ENCODE measurements around the gene DIPK2A. TPM values are rescaled to one million over a fixed set of nuclear protein-coding genes. Genes with fewer than 3 reads are reported as not detected.

DIPK2A gene
- total and polyA plus RNA-seq, 2 of the 13 experiments (the other 11 are each of a cell fraction or from before 2014, with no cell fraction given): 5.8 to 8.0 TPM

DNA sequence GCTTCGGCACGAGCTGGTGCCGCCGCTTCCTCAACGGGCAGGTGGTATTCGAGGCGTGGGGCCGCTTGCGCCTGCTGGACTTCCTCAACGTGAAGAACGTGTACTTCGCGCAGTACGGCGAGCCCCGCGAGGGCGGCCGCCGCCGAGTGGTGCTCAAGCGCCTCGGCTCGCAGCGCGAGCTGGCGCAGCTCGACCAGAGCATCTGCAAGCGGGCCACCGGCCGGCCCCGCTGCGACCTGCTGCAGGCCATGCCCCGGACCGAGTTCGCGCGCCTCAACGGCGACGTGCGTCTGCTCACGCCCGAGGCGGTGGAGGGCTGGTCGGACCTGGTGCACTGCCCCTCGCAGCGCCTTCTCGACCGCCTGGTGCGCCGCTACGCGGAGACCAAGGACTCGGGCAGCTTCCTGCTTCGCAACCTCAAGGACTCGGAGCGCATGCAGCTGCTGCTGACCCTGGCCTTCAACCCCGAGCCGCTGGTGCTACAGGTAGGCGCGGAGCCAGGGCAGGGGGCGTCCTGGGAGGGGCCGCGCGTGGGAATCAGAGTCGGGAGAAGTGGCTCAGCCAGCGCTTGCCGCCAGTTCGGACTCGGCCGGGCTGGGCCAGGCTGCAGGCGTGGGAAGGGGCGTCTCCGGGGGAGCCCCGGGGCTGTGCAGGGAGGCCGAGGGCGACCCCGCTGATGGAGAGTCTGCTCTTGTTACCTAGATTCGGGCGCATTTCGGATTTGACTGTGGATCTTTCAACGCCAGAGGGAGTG, 1.1 kb downstream of the DIPK2A start (continued):
- TF ChIP-seq ZNF816 (CRISPR knock-in tag; IDR thresholded peaks at IDR 0.05; ENCODE audit: borderline replicate concordance) (peak; percentile 46; the same call in 1 of the 2 replicates), SSRP1 (CRISPR knock-in tag; IDR thresholded peaks at IDR 0.05) (no peak), ZNF331 (CRISPR knock-in tag; IDR thresholded peaks at IDR 0.05) (0 out of 2 replicates have a peak, but pooled peaks have one; percentile 1), TCF12 (IDR thresholded peaks at IDR 0.05) (no peak), TCF12 (CRISPR knock-in tag; IDR thresholded peaks at IDR 0.05) (no peak), IRF2 (CRISPR knock-in tag; IDR thresholded peaks at IDR 0.05) (no peak; the same call in 1 of the 2 replicates), SRSF1 (optimal IDR thresholded peaks at IDR 0.05; ENCODE audit: low read depth, low read length) (no peak), HOXA9 (CRISPR knock-in tag; IDR thresholded peaks at IDR 0.05; ENCODE audit: borderline replicate concordance) (0 out of 2 replicates have a peak, but pooled peaks have one; percentile 55), SP1 (IDR thresholded peaks at IDR 0.05) (no peak), SP1 (CRISPR knock-in tag; IDR thresholded peaks at IDR 0.05) (no peak), ZNF264 (CRISPR knock-in tag; IDR thresholded peaks at IDR 0.05) (no peak), ZNF772 (CRISPR knock-in tag; IDR thresholded peaks at IDR 0.05) (no peak), ZBTB34 (CRISPR knock-in tag; IDR thresholded peaks at IDR 0.05) (no peak), HMG20B (CRISPR knock-in tag; conservative IDR thresholded peaks at IDR 0.05) (no peak), SMAD1 (CRISPR knock-in tag; IDR thresholded peaks at IDR 0.05; ENCODE audit: borderline replicate concordance, low read depth) (no peak), ZBTB7B (CRISPR knock-in tag; IDR thresholded peaks at IDR 0.05) (no peak; the same call in 1 of the 2 replicates), ZFY (CRISPR knock-in tag; IDR thresholded peaks at IDR 0.05) (peak; percentile 59), ZNF333 (CRISPR knock-in tag; IDR thresholded peaks at IDR 0.05; ENCODE audit: borderline replicate concordance) (no peak), PCBP2 (optimal IDR thresholded peaks at IDR 0.05; ENCODE audit: low read depth, low read length, poor library complexity, severe bottlenecking) (no peak), FOSL2 (CRISPR knock-in tag; IDR thresholded peaks at IDR 0.05) (no peak), ZNF629 (CRISPR knock-in tag; conservative IDR thresholded peaks at IDR 0.05) (no peak), AKAP8 (CRISPR knock-in tag; IDR thresholded peaks at IDR 0.05) (peak; percentile 47; the same call in 1 of the 2 replicates), KDM1A (CRISPR knock-in tag; IDR thresholded peaks at IDR 0.05) (no peak), POGZ (CRISPR knock-in tag; IDR thresholded peaks at IDR 0.05) (no peak), YEATS4 (CRISPR knock-in tag; IDR thresholded peaks at IDR 0.05; ENCODE audit: borderline replicate concordance) (peak; percentile 56; the same call in 1 of the 2 replicates), ZNF441 (CRISPR knock-in tag; IDR thresholded peaks at IDR 0.05; ENCODE audit: borderline replicate concordance) (peak; percentile 61; the same call in 1 of the 2 replicates), MAF1 (CRISPR knock-in tag; IDR thresholded peaks at IDR 0.05; ENCODE audit: borderline replicate concordance) (no peak), TEAD3 (CRISPR knock-in tag; optimal IDR thresholded peaks at IDR 0.05; ENCODE audit: borderline replicate concordance) (no peak), MTA1 (CRISPR knock-in tag; IDR thresholded peaks at IDR 0.05; ENCODE audit: borderline replicate concordance) (0 out of 2 replicates have a peak, but pooled peaks have one; percentile 25)
- TF ChIP-seq, protein P1, sequence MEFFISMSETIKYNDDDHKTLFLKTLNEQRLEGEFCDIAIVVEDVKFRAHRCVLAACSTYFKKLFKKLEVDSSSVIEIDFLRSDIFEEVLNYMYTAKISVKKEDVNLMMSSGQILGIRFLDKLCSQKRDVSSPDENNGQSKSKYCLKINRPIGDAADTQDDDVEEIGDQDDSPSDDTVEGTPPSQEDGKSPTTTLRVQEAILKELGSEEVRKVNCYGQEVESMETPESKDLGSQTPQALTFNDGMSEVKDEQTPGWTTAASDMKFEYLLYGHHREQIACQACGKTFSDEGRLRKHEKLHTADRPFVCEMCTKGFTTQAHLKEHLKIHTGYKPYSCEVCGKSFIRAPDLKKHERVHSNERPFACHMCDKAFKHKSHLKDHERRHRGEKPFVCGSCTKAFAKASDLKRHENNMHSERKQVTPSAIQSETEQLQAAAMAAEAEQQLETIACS (CRISPR knock-in tag; IDR thresholded peaks at IDR 0.05): peak; percentile 56; the same call in 1 of the 2 replicates
- TF ChIP-seq, protein P2, sequence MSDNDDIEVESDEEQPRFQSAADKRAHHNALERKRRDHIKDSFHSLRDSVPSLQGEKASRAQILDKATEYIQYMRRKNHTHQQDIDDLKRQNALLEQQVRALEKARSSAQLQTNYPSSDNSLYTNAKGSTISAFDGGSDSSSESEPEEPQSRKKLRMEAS (IDR thresholded peaks at IDR 0.05): peak; percentile 63

Measured in HepG2 (cell line).